ENCODE measurements around the gene STMP1.

GRCh38 chr7:135683609-135684008 lies 21.3 kb downstream of the STMP1 start:
- TF ChIP-seq CTCF (optimal IDR thresholded peaks at IDR 0.05 in 1 of 3, IDR thresholded peaks at IDR 0.05 in 1 of 3, conservative IDR thresholded peaks at IDR 0.05 in 1 of 3; ENCODE audit: extremely low read depth in 1 of 3, insufficient read depth in 2 of 3, low read length in 3 of 3) (no peak), EZH2 (IDR thresholded peaks at IDR 0.05; ENCODE audit: low read length) (no peak)

Measured in keratinocyte (primary cell).